HG03469 (cell line): ENCODE data around the gene GRM8.

Experiments
- ATAC-seq: cut with Tn5 transposase; IDR thresholded peaks from one replicate; pipeline ENCODE4 v1.9.1; 2021; ENCODE audit warnings: mild to moderate bottlenecking, moderate library complexity, moderate number of reproducible peaks; ENCODE audit not compliant: unreplicated experiment

GRM8 gene

GRCh38 chr7:126574276-126575250 is 678.2 kb downstream of the GRM8 start:
- no peak for ATAC-seq

GRCh38 chr7:126570845-126571244 is 681.9 kb downstream of the GRM8 start:
- no peak for ATAC-seq

GRCh38 chr7:126569402-126569801 is 683.3 kb downstream of the GRM8 start:
- ATAC-seq: no peak

- no peak for ATAC-seq
These were observed 695.5 kb downstream of the GRM8 start for GRCh38 chr7:126557271-126557670.

GRCh38 chr7:126541406-126541805 is 711.3 kb downstream of the GRM8 start:
- no peak for ATAC-seq

GRCh38 chr7:126535176-126535575 is 717.6 kb downstream of the GRM8 start:
- ATAC-seq: no peak

GRCh38 chr7:126533715-126534114 is 719.0 kb downstream of the GRM8 start:
- ATAC-seq: no peak

- no peak for ATAC-seq
These were observed 722.9 kb downstream of the GRM8 start for GRCh38 chr7:126529833-126530232.

- peak; percentile 65 for ATAC-seq
These were observed 723.5 kb downstream of the GRM8 start for GRCh38 chr7:126529254-126529653.

GRCh38 chr7:126525906-126526305 is 726.8 kb downstream of the GRM8 start:
- ATAC-seq: no peak

- ATAC-seq: no peak
These were observed 727.8 kb downstream of the GRM8 start for GRCh38 chr7:126524967-126525366.

GRCh38 chr7:126511046-126511445 is 741.7 kb downstream of the GRM8 start:
- ATAC-seq: no peak

- no peak for ATAC-seq
These were observed 751.1 kb downstream of the GRM8 start for GRCh38 chr7:126501617-126502016.

GRCh38 chr7:126499481-126499880 is 753.3 kb downstream of the GRM8 start:
- no peak for ATAC-seq

GRCh38 chr7:126495733-126496132 is 757.0 kb downstream of the GRM8 start:
- no peak for ATAC-seq

- ATAC-seq: no peak
These were observed 757.7 kb downstream of the GRM8 start for GRCh38 chr7:126495001-126495400.

GRCh38 chr7:126493801-126494200 is 758.9 kb downstream of the GRM8 start:
- ATAC-seq: no peak

GRCh38 chr7:126489874-126490273 is 762.9 kb downstream of the GRM8 start:
- ATAC-seq: no peak

GRCh38 chr7:126487728-126488442 is 764.9 kb downstream of the GRM8 start:
- ATAC-seq: no peak

GRCh38 chr7:126486806-126487205 is 765.9 kb downstream of the GRM8 start:
- no peak for ATAC-seq

- ATAC-seq: no peak
These were observed 767.0 kb downstream of the GRM8 start for GRCh38 chr7:126485791-126486190.

GRCh38 chr7:126483972-126484371 is 768.8 kb downstream of the GRM8 start:
- no peak for ATAC-seq
